ENCODE measurements around the gene ZMIZ1. TPM values are rescaled to one million over a fixed set of nuclear protein-coding genes. Genes with fewer than 3 reads are reported as not detected.

The ZMIZ1 gene
- total and polyA plus RNA-seq, 7 experiments from 2014 or later, result 1.8 to 57.2 (median 14.2) TPM

GRCh38 chr10:79150444-79150754 lies 81.6 kb downstream of the ZMIZ1 start:
- Histone ChIP-seq H3K4me1 (ENCODE audit: control insufficient read depth in 2 of 2, insufficient read depth in 2 of 2, low read length in 2 of 2) (peaks cover 18 to 53% of the 10 kb centered on the region in 2 donors), H3K27ac (ENCODE audit: low read depth, low read length) (no peak overlapping the region), H3K4me3 (ENCODE audit: low read length) (no peak overlapping the region), H3K9me3 (ENCODE audit: control insufficient read depth in 2 of 3, low read length in 3 of 3) (no peaks in the 10 kb centered on the region), H3K36me3 (ENCODE audit: control insufficient read depth in 2 of 3, insufficient read depth in 3 of 3, low read length in 3 of 3) (no peaks in the 10 kb centered on the region), H3K27me3 (ENCODE audit: control insufficient read depth in 2 of 2, insufficient read depth in 2 of 2, low read length in 2 of 2) (no peaks in the 10 kb centered on the region)
- Mint-ChIP-seq H3K4me3 (peak overlapping the region in 6 of 10 donors; percentile 27 to 45 (median 32)), H3K27me3 (no peaks in the 10 kb centered on the region), H3K36me3 (peaks cover 0 to 1% (median 0%) of the 10 kb centered on the region in 5 donors), H3K4me1 (peaks cover 21 to 56% (median 42%) of the 10 kb centered on the region in 7 donors), H3K9me3 (no peaks in the 10 kb centered on the region), H3K27ac (peak overlapping the region in 4 of 9 donors; percentile 27 to 85 (median 71))
- intact Hi-C loops (cut with micrococcal nuclease), result no loop called here
- ATAC-seq (no peak), DNase-seq (no peak)
- ChIA-PET CTCF (no interaction called here), POLR2A (interaction anchor here (0.6 kb wide), 1 partner anchor 13 kb away, joined by 3 read pairs; no protein-coding TSS in a partner anchor)

GRCh38 chr10:79152423-79152817 lies 83.7 kb downstream of the ZMIZ1 start:
- POLR2A ChIA-PET, result no interaction called here
- no peaks in the 10 kb centered on the region for H3K9me3 Mint-ChIP-seq
- CTCF ChIA-PET, result interaction anchor here (1.1 kb wide), 1 partner anchor 43 kb away, joined by 3 read pairs; no protein-coding TSS in a partner anchor
- no peak for ATAC-seq
- intact Hi-C loops (cut with micrococcal nuclease), result no loop called here
- Histone ChIP-seq H3K27me3 (ENCODE audit: control insufficient read depth in 2 of 2, insufficient read depth in 2 of 2, low read length in 2 of 2) (no peaks in the 10 kb centered on the region), H3K27ac (ENCODE audit: low read depth, low read length) (no peak overlapping the region), H3K4me3 (ENCODE audit: low read length) (no peak overlapping the region), H3K4me1 (ENCODE audit: control insufficient read depth in 2 of 2, insufficient read depth in 2 of 2, low read length in 2 of 2) (peaks cover 14 to 32% of the 10 kb centered on the region in 2 donors), H3K9me3 (ENCODE audit: control insufficient read depth in 2 of 3, low read length in 3 of 3) (no peaks in the 10 kb centered on the region), H3K36me3 (ENCODE audit: control insufficient read depth in 2 of 3, insufficient read depth in 3 of 3, low read length in 3 of 3) (no peaks in the 10 kb centered on the region)
- no peak for DNase-seq
- H3K4me1 Mint-ChIP-seq, result peaks cover 13 to 36% (median 23%) of the 10 kb centered on the region in 7 donors
- H3K36me3 Mint-ChIP-seq, result peaks cover 0 to 1% (median 0%) of the 10 kb centered on the region in 5 donors
- peak overlapping the region in 4 of 9 donors; percentile 17 to 72 (median 42) for H3K27ac Mint-ChIP-seq
- H3K27me3 Mint-ChIP-seq, result no peaks in the 10 kb centered on the region
- H3K4me3 Mint-ChIP-seq, result no peak overlapping the region

- no peak overlapping the region for H3K27ac ChIP-seq (ENCODE audit: low read depth, low read length)
- intact Hi-C loops (cut with micrococcal nuclease), result no loop called here
- no peaks in the 10 kb centered on the region for H3K27me3 ChIP-seq (ENCODE audit: control insufficient read depth in 2 of 2, insufficient read depth in 2 of 2, low read length in 2 of 2)
- H3K9me3 Mint-ChIP-seq, result no peaks in the 10 kb centered on the region
- H3K4me1 ChIP-seq (ENCODE audit: control insufficient read depth in 2 of 2, insufficient read depth in 2 of 2, low read length in 2 of 2), result peaks cover 14 to 19% of the 10 kb centered on the region in 2 donors
- POLR2A ChIA-PET, result no interaction called here
- no peaks in the 10 kb centered on the region for H3K9me3 ChIP-seq (ENCODE audit: control insufficient read depth in 2 of 3, low read length in 3 of 3)
- H3K27me3 Mint-ChIP-seq, result no peaks in the 10 kb centered on the region
- H3K36me3 Mint-ChIP-seq, result peaks cover 0 to 1% (median 0%) of the 10 kb centered on the region in 5 donors
- H3K4me3 Mint-ChIP-seq, result no peak overlapping the region
- DNase-seq (no peak), ATAC-seq (no peak)
- CTCF ChIA-PET, result no interaction called here
- no peak overlapping the region for H3K27ac Mint-ChIP-seq
- H3K4me3 ChIP-seq (ENCODE audit: low read length), result no peak overlapping the region
- H3K36me3 ChIP-seq (ENCODE audit: control insufficient read depth in 2 of 3, insufficient read depth in 3 of 3, low read length in 3 of 3), result no peaks in the 10 kb centered on the region
- H3K4me1 Mint-ChIP-seq, result peaks cover 8 to 22% (median 15%) of the 10 kb centered on the region in 7 donors
These were observed 85.0 kb downstream of the ZMIZ1 start for GRCh38 chr10:79153745-79154144.

GRCh38 chr10:79155301-79156081 lies 86.7 kb downstream of the ZMIZ1 start:
- H3K4me1 ChIP-seq (ENCODE audit: control insufficient read depth in 2 of 2, insufficient read depth in 2 of 2, low read length in 2 of 2), result peaks cover under 1 to 2% of the 10 kb centered on the region in 2 donors
- POLR2A ChIA-PET, result no interaction called here
- H3K9me3 Mint-ChIP-seq, result no peaks in the 10 kb centered on the region
- DNase-seq (no peak), ATAC-seq (peak; percentile 19)
- H3K9me3 ChIP-seq (ENCODE audit: control insufficient read depth in 2 of 3, low read length in 3 of 3), result no peaks in the 10 kb centered on the region
- no peaks in the 10 kb centered on the region for H3K27me3 Mint-ChIP-seq
- H3K4me1 Mint-ChIP-seq, result peaks cover 0 to 8% (median 1%) of the 10 kb centered on the region in 7 donors
- no peak overlapping the region for H3K27ac Mint-ChIP-seq
- no peak overlapping the region for H3K27ac ChIP-seq (ENCODE audit: low read depth, low read length)
- intact Hi-C loops (cut with micrococcal nuclease), result no loop called here
- H3K4me3 Mint-ChIP-seq, result no peak overlapping the region
- no peak overlapping the region for H3K4me3 ChIP-seq (ENCODE audit: low read length)
- CTCF ChIA-PET, result interaction anchor here (1.0 kb wide), 1 partner anchor 463 kb away, joined by 3 read pairs; no protein-coding TSS in a partner anchor
- H3K36me3 Mint-ChIP-seq, result no peaks in the 10 kb centered on the region
- H3K27me3 ChIP-seq (ENCODE audit: control insufficient read depth in 2 of 2, insufficient read depth in 2 of 2, low read length in 2 of 2), result no peaks in the 10 kb centered on the region
- no peaks in the 10 kb centered on the region for H3K36me3 ChIP-seq (ENCODE audit: control insufficient read depth in 2 of 3, insufficient read depth in 3 of 3, low read length in 3 of 3)

GRCh38 chr10:79156334-79157274 lies 87.8 kb downstream of the ZMIZ1 start:
- peak overlapping the region in 1 of 9 donors; percentile 60 for H3K27ac Mint-ChIP-seq
- H3K9me3 ChIP-seq (ENCODE audit: control insufficient read depth in 2 of 3, low read length in 3 of 3), result no peaks in the 10 kb centered on the region
- H3K4me1 ChIP-seq (ENCODE audit: control insufficient read depth in 2 of 2, insufficient read depth in 2 of 2, low read length in 2 of 2), result no peaks in the 10 kb centered on the region
- no peak for DNase-seq
- H3K36me3 ChIP-seq (ENCODE audit: control insufficient read depth in 2 of 3, insufficient read depth in 3 of 3, low read length in 3 of 3), result no peaks in the 10 kb centered on the region
- H3K4me1 Mint-ChIP-seq, result peaks cover 0 to 5% (median 0%) of the 10 kb centered on the region in 7 donors
- H3K27me3 ChIP-seq (ENCODE audit: control insufficient read depth in 2 of 2, insufficient read depth in 2 of 2, low read length in 2 of 2), result no peaks in the 10 kb centered on the region
- CTCF ChIA-PET, result no interaction called here
- H3K4me3 ChIP-seq (ENCODE audit: low read length), result no peak overlapping the region
- intact Hi-C loops (cut with micrococcal nuclease), result no loop called here
- no peak overlapping the region for H3K27ac ChIP-seq (ENCODE audit: low read depth, low read length)
- POLR2A ChIA-PET, result no interaction called here
- no peaks in the 10 kb centered on the region for H3K9me3 Mint-ChIP-seq
- ATAC-seq, result no peak
- peaks cover 0 to 2% (median 0%) of the 10 kb centered on the region in 5 donors for H3K36me3 Mint-ChIP-seq
- H3K27me3 Mint-ChIP-seq, result no peaks in the 10 kb centered on the region
- H3K4me3 Mint-ChIP-seq, result no peak overlapping the region

GRCh38 chr10:79158004-79158340 lies 89.2 kb downstream of the ZMIZ1 start:
- intact Hi-C loops (cut with micrococcal nuclease), result no loop called here
- POLR2A ChIA-PET, result no interaction called here
- Mint-ChIP-seq H3K27ac (no peak overlapping the region), H3K4me1 (peaks cover 0 to 5% (median 0%) of the 10 kb centered on the region in 7 donors), H3K4me3 (no peak overlapping the region), H3K36me3 (peaks cover 0 to 3% (median 0%) of the 10 kb centered on the region in 5 donors), H3K9me3 (no peaks in the 10 kb centered on the region), H3K27me3 (no peaks in the 10 kb centered on the region)
- Histone ChIP-seq H3K27me3 (ENCODE audit: control insufficient read depth in 2 of 2, insufficient read depth in 2 of 2, low read length in 2 of 2) (no peaks in the 10 kb centered on the region), H3K4me3 (ENCODE audit: low read length) (no peak overlapping the region), H3K4me1 (ENCODE audit: control insufficient read depth in 2 of 2, insufficient read depth in 2 of 2, low read length in 2 of 2) (no peaks in the 10 kb centered on the region), H3K9me3 (ENCODE audit: control insufficient read depth in 2 of 3, low read length in 3 of 3) (no peaks in the 10 kb centered on the region), H3K36me3 (ENCODE audit: control insufficient read depth in 2 of 3, insufficient read depth in 3 of 3, low read length in 3 of 3) (no peaks in the 10 kb centered on the region), H3K27ac (ENCODE audit: low read depth, low read length) (no peak overlapping the region)
- CTCF ChIA-PET, result no interaction called here
- ATAC-seq (no peak), DNase-seq (no peak)
